ENCODE results near the gene TRAF3.
"Not testable (repeated sequence)": the region's sequence is repeated elsewhere in the genome, so short reads cannot be mapped to it uniquely, and the experiment has no call there.

Gene TRAF3

DNA sequence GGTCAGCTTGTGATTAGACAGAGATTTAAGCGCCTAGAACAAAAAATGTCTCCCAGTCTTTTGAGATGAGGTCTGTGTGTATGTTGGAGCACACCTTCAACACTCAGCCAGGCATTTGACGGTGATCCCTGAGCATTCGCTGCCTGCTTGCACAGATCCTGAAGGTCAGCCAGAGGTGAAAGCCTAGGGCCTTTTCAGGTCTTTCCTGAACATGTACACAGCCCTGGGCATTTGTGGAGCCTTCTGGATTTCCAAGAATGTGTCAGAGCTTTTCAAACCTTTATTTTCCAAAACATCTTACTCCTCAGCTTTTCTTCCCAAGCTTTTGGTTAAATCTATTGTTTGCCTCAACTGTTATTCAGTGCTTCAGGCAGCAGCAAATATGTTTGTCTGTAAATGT lies 86.1 kb downstream of the TRAF3 start:
- Histone ChIP-seq H2BK5ac (ENCODE audit: low read depth, low read length, poor library complexity) (no peak overlapping the region), H3K79me2 (ENCODE audit: control insufficient read depth, insufficient read depth, low read length, poor library complexity) (no peaks in the 10 kb centered on the region), H4K8ac (ENCODE audit: low read depth, low read length) (no peak overlapping the region), H3K18ac (ENCODE audit: low read length) (no peak overlapping the region), H3K4ac (ENCODE audit: low read depth, low read length) (no peak overlapping the region), H4K12ac (ENCODE audit: low read depth, low read length) (no peak overlapping the region), H3K4me3 (ENCODE audit: low read depth, low read length) (no peak overlapping the region), H3K9ac (ENCODE audit: low read length) (no peak overlapping the region), H3K27me3 (ENCODE audit: insufficient read depth, low read length) (no peaks in the 10 kb centered on the region), H2AK5ac (ENCODE audit: low read length) (no peak overlapping the region), H3K23ac (ENCODE audit: low read length) (no peak overlapping the region), H3K9me3 (ENCODE audit: insufficient read depth, low read depth, low read length) (peaks cover 2% of the 10 kb centered on the region), H3K4me2 (ENCODE audit: low read length) (no peak overlapping the region), H3K14ac (ENCODE audit: low read length) (no peak overlapping the region), H2BK12ac (ENCODE audit: low read length) (no peak overlapping the region), H4K91ac (ENCODE audit: low read depth, low read length) (no peak overlapping the region), H3K79me1 (ENCODE audit: low read length) (no peaks in the 10 kb centered on the region), H3K36me3 (ENCODE audit: control insufficient read depth in 1 of 2, insufficient read depth in 2 of 2, low read length in 2 of 2) (peaks cover 0 to 2% of the 10 kb centered on the region in 2 experiments), H3K4me1 (ENCODE audit: control insufficient read depth in 1 of 2, insufficient read depth in 2 of 2, low read length in 2 of 2) (peaks cover 3% of the 10 kb centered on the region in 2 experiments), H2AFZ (ENCODE audit: insufficient read depth, low read length, poor library complexity) (no peak overlapping the region), H3K27ac (ENCODE audit: low read depth, low read length) (peak overlapping the region; percentile 7), H2BK120ac (ENCODE audit: insufficient read depth, low read length, poor library complexity) (no peak overlapping the region)
- WGBS (ENCODE audit: extremely low coverage, insufficient coverage, insufficient read length) = no CpG with 5 or more reads among the region's 3 CpGs
- DNase-seq = peak; percentile 3 to 29

GRCh38 chr14:102865916-102866315 lies 88.7 kb downstream of the TRAF3 start:
- not testable (repeated sequence) for H3K79me2 ChIP-seq (ENCODE audit: control insufficient read depth, insufficient read depth, low read length, poor library complexity)

GRCh38 chr14:102866982-102867761 lies 89.9 kb downstream of the TRAF3 start:
- Histone ChIP-seq H3K27ac (ENCODE audit: low read depth, low read length) (no peak overlapping the region), H2AFZ (ENCODE audit: insufficient read depth, low read length, poor library complexity) (no peak overlapping the region), H3K9me3 (ENCODE audit: insufficient read depth, low read depth, low read length) (peaks cover 2% of the 10 kb centered on the region), H3K9ac (ENCODE audit: low read length) (no peak overlapping the region), H2BK12ac (ENCODE audit: low read length) (no peak overlapping the region), H2AK5ac (ENCODE audit: low read length) (no peak overlapping the region), H3K4me1 (ENCODE audit: control insufficient read depth in 1 of 2, insufficient read depth in 2 of 2, low read length in 2 of 2) (peaks cover 3% of the 10 kb centered on the region in 2 experiments), H3K23ac (ENCODE audit: low read length) (no peak overlapping the region), H3K4me2 (ENCODE audit: low read length) (no peak overlapping the region), H4K12ac (ENCODE audit: low read depth, low read length) (no peak overlapping the region), H3K27me3 (ENCODE audit: insufficient read depth, low read length) (no peaks in the 10 kb centered on the region), H3K79me2 (ENCODE audit: control insufficient read depth, insufficient read depth, low read length, poor library complexity) (no peaks in the 10 kb centered on the region), H3K36me3 (ENCODE audit: control insufficient read depth in 1 of 2, insufficient read depth in 2 of 2, low read length in 2 of 2) (peaks cover 12 to 13% of the 10 kb centered on the region in 2 experiments), H3K14ac (ENCODE audit: low read length) (no peak overlapping the region), H2BK120ac (ENCODE audit: insufficient read depth, low read length, poor library complexity) (no peak overlapping the region), H3K4me3 (ENCODE audit: low read depth, low read length) (no peak overlapping the region), H4K91ac (ENCODE audit: low read depth, low read length) (no peak overlapping the region), H4K8ac (ENCODE audit: low read depth, low read length) (no peak overlapping the region), H3K79me1 (ENCODE audit: low read length) (no peaks in the 10 kb centered on the region), H2BK5ac (ENCODE audit: low read depth, low read length, poor library complexity) (no peak overlapping the region), H3K18ac (ENCODE audit: low read length) (no peak overlapping the region), H3K4ac (ENCODE audit: low read depth, low read length) (no peak overlapping the region)
- DNase-seq = no peak
- no CpG with 5 or more reads among the region's 9 CpGs for whole genome bisulfite sequencing (ENCODE audit: extremely low coverage, insufficient coverage, insufficient read length)

More at GRCh38 chr14:102865916-102866315, 88.7 kb downstream of the TRAF3 start:
- H4K91ac ChIP-seq (ENCODE audit: low read depth, low read length); H3K4ac ChIP-seq (ENCODE audit: low read depth, low read length); H2BK12ac ChIP-seq (ENCODE audit: low read length); H3K18ac ChIP-seq (ENCODE audit: low read length); H2AFZ ChIP-seq (ENCODE audit: insufficient read depth, low read length, poor library complexity); H3K4me2 ChIP-seq (ENCODE audit: low read length); H3K27ac ChIP-seq (ENCODE audit: low read depth, low read length); H2AK5ac ChIP-seq (ENCODE audit: low read length); H3K9me3 ChIP-seq (ENCODE audit: insufficient read depth, low read depth, low read length); H3K14ac ChIP-seq (ENCODE audit: low read length); H3K4me1 ChIP-seq (ENCODE audit: control insufficient read depth in 1 of 2, insufficient read depth in 2 of 2, low read length in 2 of 2); H4K12ac ChIP-seq (ENCODE audit: low read depth, low read length); H3K23ac ChIP-seq (ENCODE audit: low read length); H3K27me3 ChIP-seq (ENCODE audit: insufficient read depth, low read length); H3K36me3 ChIP-seq (ENCODE audit: control insufficient read depth in 1 of 2, insufficient read depth in 2 of 2, low read length in 2 of 2); H3K4me3 ChIP-seq (ENCODE audit: low read depth, low read length); DNase-seq; H3K79me1 ChIP-seq (ENCODE audit: low read length); H4K8ac ChIP-seq (ENCODE audit: low read depth, low read length); H3K9ac ChIP-seq (ENCODE audit: low read length); H2BK5ac ChIP-seq (ENCODE audit: low read depth, low read length, poor library complexity); H2BK120ac ChIP-seq (ENCODE audit: insufficient read depth, low read length, poor library complexity): not testable (repeated sequence)
- WGBS (ENCODE audit: extremely low coverage, insufficient coverage, insufficient read length) = no CpG with 5 or more reads among the region's 4 CpGs

GRCh38 chr14:102867826-102868580 lies 90.8 kb downstream of the TRAF3 start:
- WGBS (ENCODE audit: extremely low coverage, insufficient coverage, insufficient read length) = no CpG with 5 or more reads among the region's 15 CpGs
- no peak overlapping the region for H4K91ac ChIP-seq (ENCODE audit: low read depth, low read length)
- H3K4me1 ChIP-seq (ENCODE audit: control insufficient read depth in 1 of 2, insufficient read depth in 2 of 2, low read length in 2 of 2) = peaks cover 3% of the 10 kb centered on the region in 2 experiments

More at GRCh38 chr14:102867826-102868580, 90.8 kb downstream of the TRAF3 start:
- Histone ChIP-seq H3K79me1 (ENCODE audit: low read length) (no peaks in the 10 kb centered on the region), H3K23ac (ENCODE audit: low read length) (no peak overlapping the region), H3K4me3 (ENCODE audit: low read depth, low read length) (peak overlapping the region; percentile 0), H3K9ac (ENCODE audit: low read length) (no peak overlapping the region), H3K14ac (ENCODE audit: low read length) (no peak overlapping the region), H3K4me2 (ENCODE audit: low read length) (no peak overlapping the region), H3K18ac (ENCODE audit: low read length) (no peak overlapping the region), H2AK5ac (ENCODE audit: low read length) (no peak overlapping the region), H3K79me2 (ENCODE audit: control insufficient read depth, insufficient read depth, low read length, poor library complexity) (no peaks in the 10 kb centered on the region), H4K12ac (ENCODE audit: low read depth, low read length) (no peak overlapping the region), H3K27me3 (ENCODE audit: insufficient read depth, low read length) (no peaks in the 10 kb centered on the region), H2BK120ac (ENCODE audit: insufficient read depth, low read length, poor library complexity) (no peak overlapping the region), H3K9me3 (ENCODE audit: insufficient read depth, low read depth, low read length) (peaks cover 2% of the 10 kb centered on the region), H3K27ac (ENCODE audit: low read depth, low read length) (no peak overlapping the region), H3K4ac (ENCODE audit: low read depth, low read length) (no peak overlapping the region), H4K8ac (ENCODE audit: low read depth, low read length) (no peak overlapping the region), H3K36me3 (ENCODE audit: control insufficient read depth in 1 of 2, insufficient read depth in 2 of 2, low read length in 2 of 2) (peaks cover 13 to 15% of the 10 kb centered on the region in 2 experiments), H2BK5ac (ENCODE audit: low read depth, low read length, poor library complexity) (no peak overlapping the region), H2AFZ (ENCODE audit: insufficient read depth, low read length, poor library complexity) (no peak overlapping the region), H2BK12ac (ENCODE audit: low read length) (no peak overlapping the region)
- DNase-seq = no peak
